GM21423 (cell line): Measurements from ENCODE around the gene MIGA2.
"Not testable (repeated sequence)": the region's sequence is repeated elsewhere in the genome, so short reads cannot be mapped to it uniquely, and the experiment has no call there.

Experiments
- ATAC-seq: cut with Tn5 transposase; IDR thresholded peaks from one replicate; pipeline ENCODE4 v1.9.1; 2021; ENCODE audit warnings: mild to moderate bottlenecking, moderate library complexity; ENCODE audit not compliant: unreplicated experiment

MIGA2 gene

DNA sequence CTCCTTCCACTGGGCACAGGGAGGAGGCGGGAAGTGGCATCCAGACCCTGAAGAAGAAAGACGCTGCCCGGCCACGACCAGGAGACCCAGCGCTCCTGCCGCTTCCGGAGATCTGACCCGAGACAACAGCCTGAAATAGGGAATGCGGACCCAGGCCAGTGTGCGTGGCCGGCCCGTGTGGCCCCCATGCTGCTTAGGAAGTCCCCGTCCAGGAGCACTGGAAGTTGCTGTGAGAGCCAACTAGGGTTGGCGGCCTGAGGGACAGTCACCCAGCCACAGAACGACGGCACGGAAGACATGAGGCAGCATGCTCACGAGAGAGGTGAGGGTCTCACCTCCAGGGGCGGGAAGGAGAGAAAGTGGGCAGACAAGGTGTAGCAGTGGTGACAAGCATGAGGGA is 25.3 kb upstream of the MIGA2 start:
- no peak for ATAC-seq

DNA sequence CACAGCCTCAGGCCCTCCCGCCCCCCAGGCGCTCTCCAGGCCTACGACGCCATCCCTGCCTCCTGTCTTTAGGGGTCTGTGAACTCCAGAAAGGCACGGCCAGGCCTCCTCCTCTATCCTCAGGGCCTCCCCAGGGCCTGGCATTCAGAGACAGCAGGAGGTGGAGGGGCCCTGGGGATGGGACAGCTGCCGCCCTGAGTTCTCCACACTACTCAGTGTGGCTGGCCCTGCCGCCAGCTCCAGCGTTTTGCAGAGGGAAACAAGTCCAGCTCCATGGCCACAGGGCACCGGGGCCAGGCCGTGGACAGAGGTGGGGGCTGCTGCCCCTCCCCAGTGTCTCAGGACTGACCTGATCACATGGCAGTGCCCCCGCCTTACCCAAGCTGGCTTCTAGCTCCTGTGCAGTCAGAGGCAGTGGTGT is 24.7 kb upstream of the MIGA2 start:
- ATAC-seq, result no peak

DNA sequence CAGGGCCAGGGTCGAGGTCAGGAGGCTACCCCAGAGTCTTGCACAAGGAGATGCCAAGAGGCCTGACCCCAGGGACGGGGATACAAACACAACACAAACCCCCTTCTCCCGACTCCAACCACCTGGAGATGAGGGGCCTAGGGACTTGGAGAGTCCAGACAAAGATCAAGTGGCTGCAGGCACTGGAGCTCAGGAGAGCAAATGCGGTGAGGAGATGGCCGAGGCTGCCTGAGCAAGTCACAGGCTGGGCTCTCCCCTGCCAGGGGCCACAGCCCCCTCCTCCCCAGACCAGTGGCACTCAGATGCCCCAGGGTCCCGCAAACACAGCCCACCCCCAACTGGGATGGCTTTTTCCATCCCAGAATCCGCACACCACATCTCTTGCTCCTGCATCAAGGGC is 24.1 kb upstream of the MIGA2 start:
- no peak for ATAC-seq

DNA sequence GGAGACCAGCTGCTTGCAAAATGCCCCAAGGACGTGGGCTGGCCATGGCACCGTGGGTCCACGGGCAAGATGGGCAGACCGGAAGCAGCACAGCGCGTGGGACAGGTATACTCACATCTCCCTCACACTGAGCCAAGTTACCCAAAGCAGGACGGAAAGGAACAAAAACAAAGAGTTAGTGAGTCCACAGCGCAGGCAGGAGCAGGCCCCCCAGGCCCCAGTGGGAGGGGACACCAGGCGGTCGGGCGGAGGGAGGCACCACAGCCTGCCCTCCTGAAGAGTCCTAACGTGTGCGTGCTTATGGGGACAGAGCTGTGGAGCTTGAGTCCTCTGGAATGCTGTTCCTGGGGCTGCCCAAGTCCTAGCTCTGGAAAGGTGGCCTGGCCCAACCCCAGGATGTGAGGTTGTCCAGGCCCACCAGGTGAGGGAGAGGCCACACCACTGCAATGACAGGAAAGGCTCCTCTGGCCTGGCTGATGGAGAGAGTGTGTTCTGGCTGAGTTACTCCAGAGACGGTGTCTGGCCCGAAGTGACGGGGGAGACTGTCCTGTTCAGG is 23.5 kb upstream of the MIGA2 start:
- ATAC-seq, result no peak

- no peak for ATAC-seq
Observed at GRCh38 chr9:129013674-129014073, 22.8 kb upstream of the MIGA2 start.

DNA sequence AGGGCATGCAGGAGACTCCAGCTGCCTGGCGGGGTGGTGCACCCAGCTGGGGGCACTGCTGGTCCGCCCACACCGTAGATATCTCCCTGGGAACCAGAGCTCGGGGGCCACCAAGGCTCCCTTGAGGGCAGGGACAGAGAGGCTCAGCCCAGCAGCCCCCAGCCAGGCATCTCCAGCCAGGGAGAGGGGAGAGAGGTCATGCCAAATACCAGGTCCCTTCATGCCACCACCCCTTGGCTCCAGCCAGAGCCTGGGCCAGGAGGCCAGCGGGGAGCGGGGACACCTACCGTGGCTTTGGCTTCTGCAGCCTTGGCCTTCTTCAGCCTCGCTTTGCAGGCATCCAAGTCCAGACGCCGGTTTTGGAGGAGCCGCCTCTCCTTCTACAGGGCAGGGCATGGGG is 22.3 kb upstream of the MIGA2 start:
- ATAC-seq, result no peak

GRCh38 chr9:129014608-129015007 is 21.8 kb upstream of the MIGA2 start:
- ATAC-seq, result no peak

- ATAC-seq, result peak; percentile 79
Observed at GRCh38 chr9:129021091-129021490, 15.3 kb upstream of the MIGA2 start.

GRCh38 chr9:129022037-129022436 is 14.4 kb upstream of the MIGA2 start:
- ATAC-seq, result no peak

DNA sequence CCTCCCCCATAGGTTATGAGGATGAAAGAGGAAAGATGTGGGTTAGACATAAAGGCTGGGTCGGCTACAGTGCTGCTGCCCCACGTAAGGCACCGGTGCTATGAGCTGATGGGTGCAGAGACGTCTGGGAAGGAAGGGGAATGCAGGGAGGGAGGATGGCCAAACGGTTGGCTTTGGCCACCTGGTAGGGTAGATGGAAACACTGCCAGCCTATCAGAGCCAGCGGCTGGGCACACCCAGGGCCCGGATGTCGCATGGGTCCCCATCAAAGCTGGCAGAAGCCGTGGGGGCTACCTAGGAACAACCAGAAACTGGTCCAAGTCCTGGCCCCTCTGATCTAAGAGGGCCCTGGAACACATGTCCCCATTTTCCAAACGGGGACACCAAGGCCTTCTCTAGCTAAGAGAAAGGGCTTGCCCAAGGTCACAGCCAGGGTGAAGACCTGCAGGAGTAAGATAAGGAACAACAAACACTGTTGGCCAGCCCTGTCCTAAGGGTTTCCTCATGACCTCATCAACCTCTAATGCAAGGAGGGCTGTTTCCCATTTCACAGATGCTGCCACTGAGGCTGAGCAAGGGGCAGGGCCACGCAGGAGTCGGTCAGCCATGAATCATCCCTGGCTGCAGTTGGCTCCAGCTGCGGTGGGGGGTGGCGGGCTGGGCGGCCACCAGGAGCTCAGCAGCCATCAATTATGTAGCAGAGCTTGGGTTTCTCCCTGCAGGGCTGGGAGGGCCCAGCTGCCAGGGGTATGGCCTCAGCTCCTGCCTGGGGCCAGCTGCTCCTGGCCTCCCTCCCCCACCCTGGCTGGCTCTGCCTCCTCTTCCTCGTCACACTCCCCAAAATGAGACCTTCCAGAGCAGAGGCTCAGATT is 13.2 kb upstream of the MIGA2 start:
- no peak for ATAC-seq

- no peak for ATAC-seq
Observed at GRCh38 chr9:129023908-129024233, 12.6 kb upstream of the MIGA2 start.

- no peak for ATAC-seq
Observed at GRCh38 chr9:129026442-129027223, 9.8 kb upstream of the MIGA2 start.

DNA sequence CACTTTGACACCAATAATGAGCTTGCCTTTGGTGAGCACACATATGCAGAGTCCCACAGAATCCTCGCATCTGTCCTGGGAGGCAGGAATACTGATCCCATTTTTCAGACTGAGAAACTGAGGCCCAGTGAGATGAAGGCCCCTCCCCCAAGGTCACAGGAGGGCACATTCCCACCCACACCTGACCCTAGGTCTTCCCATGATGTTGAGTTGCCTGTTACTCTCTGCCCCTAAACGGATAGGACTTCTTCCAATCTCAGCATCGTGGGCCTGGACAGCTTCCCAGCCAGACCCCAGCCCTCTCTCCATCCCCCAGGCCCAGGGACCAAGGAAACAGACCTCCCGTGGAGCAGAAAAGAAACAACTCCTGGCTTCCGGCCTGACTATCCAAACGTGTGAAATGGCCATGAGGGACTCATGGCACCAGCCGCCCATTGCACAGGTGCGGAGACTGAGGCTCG is 9.2 kb upstream of the MIGA2 start:
- ATAC-seq, result no peak

GRCh38 chr9:129027685-129028191 is 8.7 kb upstream of the MIGA2 start:
- peak; percentile 33 for ATAC-seq

DNA sequence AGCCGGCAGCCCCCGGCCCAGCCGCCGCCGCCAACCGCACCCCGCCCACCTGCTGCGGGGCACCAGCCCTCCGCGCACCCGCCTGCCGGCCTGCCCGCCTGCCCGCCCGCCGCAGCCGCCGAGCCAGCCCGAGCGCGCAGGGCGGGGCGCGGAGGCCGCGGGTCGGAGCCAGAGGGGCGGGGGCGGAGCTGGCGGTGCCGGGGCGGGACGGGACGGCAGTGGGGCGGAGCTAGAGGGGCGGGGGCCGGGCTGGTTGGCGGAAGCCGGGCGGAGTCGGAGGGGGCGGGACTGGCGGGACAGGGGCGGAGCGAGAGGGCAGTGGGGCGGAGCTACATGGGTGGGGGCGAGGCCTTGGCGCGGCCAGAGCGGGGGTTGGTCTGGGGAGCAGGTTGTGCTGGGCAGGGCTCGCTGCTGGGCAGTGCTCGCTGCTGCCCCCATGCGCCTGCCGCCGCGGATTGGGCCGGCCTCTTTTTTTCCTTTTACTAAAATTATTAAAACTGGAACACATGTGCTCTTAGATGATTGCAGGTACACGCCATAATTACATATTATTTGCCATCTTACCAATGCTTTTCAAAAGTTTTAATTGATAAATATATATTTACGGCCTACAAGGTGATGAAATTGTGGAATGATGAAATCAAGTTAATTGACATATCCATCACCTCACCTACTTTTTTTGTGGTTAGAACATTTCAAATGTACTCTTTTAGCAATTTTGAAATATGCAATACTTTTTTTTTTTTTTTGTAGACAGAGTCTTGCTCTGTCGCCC is 8.0 kb upstream of the MIGA2 start, which contains the start of gene SH3GLB2:
SH3GLB2 (minus strand) TSS at position 140 of the 775 bp plus-strand sequence. CDS start 177 bp downstream, outside the sequence.
- ATAC-seq, result peak; percentile 79

DNA sequence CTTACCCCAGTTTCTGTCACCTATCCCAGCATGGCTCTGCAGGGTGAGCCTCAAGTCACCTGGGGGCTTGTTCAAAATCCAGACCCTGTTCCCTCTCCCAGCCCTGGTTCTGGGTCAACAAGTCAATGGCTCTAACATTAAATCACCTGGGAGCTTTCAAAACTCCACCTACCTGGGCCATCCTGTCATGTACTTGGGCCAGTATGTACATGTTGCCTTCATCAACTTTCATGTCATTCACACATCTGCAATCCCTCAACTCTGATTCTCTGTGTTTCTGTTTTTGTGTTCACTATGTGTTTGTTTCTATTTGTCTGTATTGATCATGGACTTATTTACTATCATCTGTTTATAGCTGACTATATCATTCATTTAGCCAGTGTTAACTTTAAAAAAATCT is 6.2 kb upstream of the MIGA2 start:
- ATAC-seq, result no peak

DNA sequence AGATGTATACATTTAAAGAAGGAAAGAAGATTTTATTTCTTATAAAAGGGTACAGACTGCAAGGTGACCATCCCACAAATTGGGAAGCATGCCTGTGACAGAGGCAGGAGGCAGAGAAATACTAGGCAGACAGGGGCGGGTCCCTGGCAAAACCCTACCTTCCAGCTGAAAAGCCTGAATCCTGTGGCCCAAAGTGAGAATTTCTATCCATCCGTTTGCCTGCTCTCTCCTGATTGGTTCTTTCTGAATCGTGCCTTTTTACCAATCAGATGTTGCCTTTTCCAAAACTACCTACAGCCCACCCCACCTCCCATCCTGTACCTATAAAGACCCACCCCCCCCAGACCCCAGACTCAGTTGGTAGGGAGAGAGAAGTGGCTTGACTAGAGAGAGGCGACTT is 4.9 kb upstream of the MIGA2 start:
- ATAC-seq, result no peak

DNA sequence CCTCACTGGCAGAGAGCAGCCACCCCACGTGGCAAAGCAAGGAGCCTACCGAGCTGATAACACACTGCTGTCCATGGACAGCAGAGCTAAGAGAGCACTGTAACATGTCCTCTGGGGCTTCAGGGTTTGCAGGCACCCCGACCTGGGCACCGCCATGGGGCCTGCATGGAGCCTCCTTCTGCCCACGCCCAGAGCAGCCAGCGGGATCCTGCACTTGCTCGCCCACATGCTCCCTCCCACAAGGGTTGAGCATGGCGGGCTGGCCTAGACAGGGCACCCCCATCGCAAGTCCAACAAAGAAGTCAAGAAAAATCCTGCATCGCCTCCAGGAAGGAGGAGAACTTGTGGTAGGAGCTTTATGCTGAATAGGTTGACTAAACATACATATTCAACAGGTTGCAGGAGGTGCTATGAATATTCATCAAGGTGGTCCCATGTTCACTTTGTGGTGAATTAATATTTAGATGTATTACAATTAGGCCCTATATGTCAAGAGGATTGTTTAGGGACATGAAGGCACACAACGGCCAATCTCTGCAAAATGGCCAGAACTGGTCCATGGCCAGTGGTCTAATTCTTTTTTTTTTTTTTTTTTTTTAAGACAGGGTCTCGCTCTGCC is 3.8 kb upstream of the MIGA2 start:
- ATAC-seq, result no peak

GRCh38 chr9:129033216-129033615 is 3.2 kb upstream of the MIGA2 start:
- no peak for ATAC-seq

GRCh38 chr9:129035838-129036237 is 588 bp upstream of the MIGA2 start:
- ATAC-seq, result not testable (repeated sequence)
